CD14-positive monocyte (primary cell): ENCODE measurements around the gene CHFR. TPM values are rescaled to one million over a fixed set of nuclear protein-coding genes. Genes with fewer than 3 reads are reported as not detected.

Experiments used
- DNase-seq, 3 donors: peaks; one replicate each; pipeline ENCODE4 v3.0.0-alpha.2; 2011 to 2022
- H2AFZ ChIP-seq: 2 replicates; pipeline ENCODE4 v1.6.0; 2012; ENCODE audit warnings: mild to moderate bottlenecking, low read depth, low read length, inconsistent platforms; ENCODE audit not compliant: insufficient read depth, poor library complexity, severe bottlenecking
- H3K27ac ChIP-seq, 2 donors: 1 replicate in 1 of 2; 2 replicates in 1 of 2; pipeline ENCODE4 v1.5.1; 2012 to 2013; ENCODE audit warnings: low read length in 2 of 2, control low read depth in 1 of 2, inconsistent platforms in 1 of 2, low read depth in 1 of 2, mild to moderate bottlenecking in 1 of 2
- H3K27me3 ChIP-seq, 2 donors: one replicate each; pipeline versions ENCODE4 v1.6.0 to v1.6.1; 2011 to 2013; ENCODE audit warnings: low read length in 2 of 2; ENCODE audit not compliant: control insufficient read depth in 2 of 2, insufficient read depth in 2 of 2
- H3K36me3 ChIP-seq, 2 donors: replicated peaks in 1 of 2; 1 replicate in 1 of 2; 2 replicates in 1 of 2; pipeline versions ENCODE4 v1.5.1 to v1.6.1; 2012 to 2013; ENCODE audit warnings: low read length in 2 of 2, control low read depth in 1 of 2, inconsistent platforms in 1 of 2, mild to moderate bottlenecking in 1 of 2; ENCODE audit not compliant: insufficient read depth in 2 of 2, control insufficient read depth in 1 of 2
- H3K4me1 ChIP-seq, 2 donors: 1 replicate in 1 of 2; 2 replicates in 1 of 2; pipeline versions ENCODE4 v1.5.1 to v1.6.1; 2012 to 2013; ENCODE audit warnings: low read length in 2 of 2, control low read depth in 1 of 2, inconsistent platforms in 1 of 2, mild to moderate bottlenecking in 1 of 2, moderate library complexity in 1 of 2; ENCODE audit not compliant: insufficient read depth in 2 of 2, control insufficient read depth in 1 of 2
- H3K4me2 ChIP-seq: replicated peaks from 2 replicates; pipeline ENCODE3; 2012; ENCODE audit warnings: low read length, moderate library complexity, mild to moderate bottlenecking; ENCODE audit not compliant: poor library complexity, severe bottlenecking; ENCODE audit errors: extremely low read depth
- H3K4me3 ChIP-seq, 3 experiments: fragments of 200-600 bp in 1 of 3; sonication (generic) in 1 of 3; replicated peaks in 1 of 3; 1 replicate in 2 of 3; 2 replicates in 1 of 3; pipeline ENCODE4 v1.5.1; 2011 to 2013; ENCODE audit warnings: low read length in 3 of 3, mild to moderate bottlenecking in 3 of 3, control low read depth in 2 of 3, low read depth in 2 of 3, inconsistent platforms in 1 of 3, moderate library complexity in 1 of 3
- H3K79me2 ChIP-seq: 2 replicates; pipeline ENCODE4 v1.6.0; 2012; ENCODE audit warnings: mild to moderate bottlenecking, control low read depth, inconsistent platforms, low read length, moderate library complexity; ENCODE audit not compliant: insufficient read depth
- H3K9ac ChIP-seq: 2 replicates; pipeline ENCODE4 v1.6.0; 2017; ENCODE audit warnings: low read length, mild to moderate bottlenecking; ENCODE audit not compliant: insufficient read depth, poor library complexity, severe bottlenecking
- H3K9me3 ChIP-seq, 2 donors: replicated peaks in 1 of 2; 1 replicate in 1 of 2; 2 replicates in 1 of 2; pipeline versions ENCODE4 v1.5.1 to v1.6.1; 2012 to 2013; ENCODE audit warnings: low read length in 2 of 2, control low read depth in 1 of 2; ENCODE audit not compliant: control insufficient read depth in 1 of 2, insufficient read depth in 1 of 2
- H4K20me1 ChIP-seq: 2 replicates; pipeline ENCODE4 v1.6.0; 2012; ENCODE audit warnings: mild to moderate bottlenecking, low read length, control low read depth, moderate library complexity; ENCODE audit not compliant: insufficient read depth
- H3K27ac Mint-ChIP-seq, 7 donors: one replicate each; pipeline ENCODE4 v1.8.0; 2020; ENCODE audit warnings: mild to moderate bottlenecking in 7 of 7, mixed read lengths in 7 of 7, moderate library complexity in 6 of 7, inconsistent platforms in 2 of 7
- H3K27me3 Mint-ChIP-seq, 3 donors: one replicate each; pipeline ENCODE4 v1.8.0; 2021 to 2022; ENCODE audit warnings: low read depth in 3 of 3, mild to moderate bottlenecking in 3 of 3, mixed read lengths in 3 of 3, moderate library complexity in 3 of 3, inconsistent platforms in 1 of 3
- H3K36me3 Mint-ChIP-seq, 2 donors: one replicate each; pipeline ENCODE4 v1.8.0; 2020; ENCODE audit warnings: mixed read lengths in 2 of 2, inconsistent platforms in 1 of 2, mild to moderate bottlenecking in 1 of 2
- H3K4me1 Mint-ChIP-seq: one replicate; pipeline ENCODE4 v1.8.0; 2020; ENCODE audit warnings: mild to moderate bottlenecking, mixed read lengths
- H3K4me3 Mint-ChIP-seq, 2 donors: one replicate each; pipeline ENCODE4 v1.8.0; 2020; ENCODE audit warnings: mild to moderate bottlenecking in 2 of 2, mixed read lengths in 2 of 2, moderate library complexity in 1 of 2
- H3K9me3 Mint-ChIP-seq, 7 donors: one replicate each; pipeline ENCODE4 v1.8.0; 2020 to 2022; ENCODE audit warnings: mixed read lengths in 7 of 7, mild to moderate bottlenecking in 6 of 7, moderate library complexity in 6 of 7, inconsistent platforms in 2 of 7
- CTCF ChIP-seq: fragments of 200-600 bp; IDR thresholded peaks from one replicate; pipeline ENCODE4 v1.8.0; 2022; ENCODE audit warnings: antibody characterized with exemption, mild to moderate bottlenecking
- WGBS: methylation state at CpG from one replicate; pipeline ENCODE4 v1.1.5; 2013; ENCODE audit warnings: missing lambda C conversion rate; ENCODE audit not compliant: insufficient coverage; 5-methylcytosine and 5-hydroxymethylcytosine counted together
- intact Hi-C, 2 donors: fragments of 100-400 bp; cut with micrococcal nuclease; formaldehyde crosslinking; loops; one replicate each; pipeline versions ENCODE4 v1.15.0 to v1.15.1; 2023
- polyA plus RNA-seq, 3 donors: library from polyadenylated mRNA; depleted of rRNA in 1 of 3; unstranded in 2 of 3; stranded (reverse) in 1 of 3; fragments of 300-500 nt in 2 of 3; fragments of >200 nt in 1 of 3; fragmentation: Illumina TruSeq in 2 of 3; gene quantifications; 1 replicate in 2 of 3; 2 replicates in 1 of 3; pipeline ENCODE4 v1.2.3, GENCODE V29; 2012 to 2021

The CHFR gene
- polyA plus RNA-seq, 3 donors, result 28.0 to 76.3 (median 39.3) TPM

- no peak overlapping the region for H2AFZ ChIP-seq
- Mint-ChIP-seq H3K4me3 (no peak overlapping the region), H3K27ac (no peak overlapping the region), H3K4me1 (no peaks in the 10 kb centered on the region), H3K9me3 (peaks cover 0 to 7% (median 5%) of the 10 kb centered on the region in 7 donors), H3K27me3 (no peaks in the 10 kb centered on the region), H3K36me3 (peaks cover 69 to 89% of the 10 kb centered on the region in 2 donors)
- intact Hi-C loops, result no loop called here
- no peak overlapping the region for H3K9ac ChIP-seq
- no peaks in the 10 kb centered on the region for H3K27me3 ChIP-seq
- H3K4me3 ChIP-seq, result no peak overlapping the region
- peaks cover 20% of the 10 kb centered on the region for H3K79me2 ChIP-seq
- DNase-seq, result no peak
- WGBS, result 97% methylated on average over 18 of the region's 18 CpGs
- H3K4me2 ChIP-seq, result no peak overlapping the region
- no peak overlapping the region for H3K27ac ChIP-seq
- no peaks in the 10 kb centered on the region for H3K4me1 ChIP-seq
- no peak for TF ChIP-seq CTCF
- H4K20me1 ChIP-seq, result peaks cover 24% of the 10 kb centered on the region
- peaks cover 62 to 83% of the 10 kb centered on the region in 2 donors for H3K36me3 ChIP-seq
- no peaks in the 10 kb centered on the region for H3K9me3 ChIP-seq
Observed at GRCh38 chr12:132806857-132807256, 80.5 kb downstream of the CHFR start.

- Mint-ChIP-seq H3K27ac (no peak overlapping the region), H3K36me3 (peaks cover 78 to 91% of the 10 kb centered on the region in 2 donors), H3K4me1 (no peaks in the 10 kb centered on the region), H3K9me3 (peaks cover 0 to 2% (median 0%) of the 10 kb centered on the region in 7 donors), H3K27me3 (no peaks in the 10 kb centered on the region), H3K4me3 (no peak overlapping the region)
- no peak overlapping the region for H3K9ac ChIP-seq
- WGBS, result over 99% methylated on average over 13 of the region's 16 CpGs
- intact Hi-C loops, result no loop called here
- H4K20me1 ChIP-seq, result peaks cover 24% of the 10 kb centered on the region
- H3K79me2 ChIP-seq, result peaks cover 20% of the 10 kb centered on the region
- no peak overlapping the region for H3K27ac ChIP-seq
- peaks cover 81 to 92% of the 10 kb centered on the region in 2 donors for H3K36me3 ChIP-seq
- H2AFZ ChIP-seq, result no peak overlapping the region
- H3K4me2 ChIP-seq, result no peak overlapping the region
- H3K4me1 ChIP-seq, result no peaks in the 10 kb centered on the region
- H3K4me3 ChIP-seq, result no peak overlapping the region
- H3K27me3 ChIP-seq, result no peaks in the 10 kb centered on the region
- TF ChIP-seq CTCF, result no peak
- DNase-seq, result no peak
- no peaks in the 10 kb centered on the region for H3K9me3 ChIP-seq
Observed at GRCh38 chr12:132804426-132804861, 83.0 kb downstream of the CHFR start.
